GM10847 (cell line): ENCODE measurements around the gene MOK.

Experiments used
- POLR2A ChIP-seq: IDR thresholded peaks from 2 replicates; pipeline ENCODE4 v1.6.1; 2011; ENCODE audit not compliant: insufficient read length; ENCODE audit errors: extremely low read depth

Gene MOK

GRCh38 chr14:102304611-102305506 is at the start of gene MOK:
TSS of gene MOK (minus strand) at chr14:102305164. CDS start at chr14:102304968, 196 bp downstream.
- no peak for TF ChIP-seq POLR2A

GRCh38 chr14:102353126-102353619 is 48.2 kb upstream of the MOK start:
- TF ChIP-seq POLR2A, result no peak

- no peak for TF ChIP-seq POLR2A
These were observed 47.2 kb upstream of the MOK start for GRCh38 chr14:102352213-102352612.

GRCh38 chr14:102351023-102351422 is 46.1 kb upstream of the MOK start:
- no peak for TF ChIP-seq POLR2A

GRCh38 chr14:102348376-102348775 is 43.4 kb upstream of the MOK start:
- TF ChIP-seq POLR2A, result no peak

- no peak for TF ChIP-seq POLR2A
These were observed 41.7 kb upstream of the MOK start for GRCh38 chr14:102346645-102347044.

GRCh38 chr14:102345232-102345631 is 40.3 kb upstream of the MOK start:
- no peak for TF ChIP-seq POLR2A

GRCh38 chr14:102344485-102344884 is 39.5 kb upstream of the MOK start:
- no peak for TF ChIP-seq POLR2A

- TF ChIP-seq POLR2A, result no peak
These were observed 39.1 kb upstream of the MOK start for GRCh38 chr14:102344084-102344483.

- no peak for TF ChIP-seq POLR2A
These were observed 37.3 kb upstream of the MOK start for GRCh38 chr14:102342238-102342637.

- no peak for TF ChIP-seq POLR2A
These were observed 36.6 kb upstream of the MOK start for GRCh38 chr14:102341566-102341965.

- no peak for TF ChIP-seq POLR2A
These were observed 33.8 kb upstream of the MOK start for GRCh38 chr14:102338724-102339123.

- TF ChIP-seq POLR2A, result no peak
These were observed 30.2 kb upstream of the MOK start for GRCh38 chr14:102335163-102335562.

- no peak for TF ChIP-seq POLR2A
These were observed 29.1 kb upstream of the MOK start for GRCh38 chr14:102333795-102334705.

GRCh38 chr14:102333390-102333789 is 28.4 kb upstream of the MOK start:
- TF ChIP-seq POLR2A, result no peak

GRCh38 chr14:102330806-102331205 is 25.8 kb upstream of the MOK start:
- no peak for TF ChIP-seq POLR2A
